HG03521 (cell line): Measurements from ENCODE around the gene TXNDC12.
"Not testable (repeated sequence)": the region's sequence is repeated elsewhere in the genome, so short reads cannot be mapped to it uniquely, and the experiment has no call there.

Experiments used
- ATAC-seq: cut with Tn5 transposase; IDR thresholded peaks from one replicate; pipeline ENCODE4 v1.9.1; 2021; ENCODE audit warnings: mild to moderate bottlenecking, moderate library complexity; ENCODE audit not compliant: unreplicated experiment

Gene TXNDC12

GRCh38 chr1:52049337-52049736 lies 5.7 kb downstream of the TXNDC12 start:
- not testable (repeated sequence) for ATAC-seq

- not testable (repeated sequence) for ATAC-seq
Measured at GRCh38 chr1:52045666-52046195, 9.3 kb downstream of the TXNDC12 start.

- ATAC-seq, result no peak
Measured at GRCh38 chr1:52045236-52045635, 9.8 kb downstream of the TXNDC12 start.

GRCh38 chr1:52041551-52042185 lies 13.3 kb downstream of the TXNDC12 start:
- no peak for ATAC-seq

- ATAC-seq, result no peak
Measured at GRCh38 chr1:52037909-52038308, 17.1 kb downstream of the TXNDC12 start.

- no peak for ATAC-seq
Measured at GRCh38 chr1:52037402-52037814, 17.6 kb downstream of the TXNDC12 start.

- no peak for ATAC-seq
Measured at GRCh38 chr1:52034050-52034384, 21.0 kb downstream of the TXNDC12 start.

- peak; percentile 84 for ATAC-seq
Measured at GRCh38 chr1:52033190-52034049, 21.6 kb downstream of the TXNDC12 start, which contains the start of gene KTI12. Gene KTI12, minus strand, starts transcription at chr1:52033810. Its CDS starts 49 bp downstream, at chr1:52033761.

- no peak for ATAC-seq
Measured at GRCh38 chr1:52032785-52033131, 22.2 kb downstream of the TXNDC12 start.

- ATAC-seq, result no peak
Measured at GRCh38 chr1:52032124-52032784, 22.7 kb downstream of the TXNDC12 start.

GRCh38 chr1:52028839-52029238 lies 26.2 kb downstream of the TXNDC12 start:
- ATAC-seq, result not testable (repeated sequence)

- ATAC-seq, result no peak
Measured at GRCh38 chr1:52028328-52028727, 26.7 kb downstream of the TXNDC12 start.

GRCh38 chr1:52026278-52026677 lies 28.7 kb downstream of the TXNDC12 start:
- ATAC-seq, result no peak

GRCh38 chr1:52022133-52022532 lies 32.9 kb downstream of the TXNDC12 start:
- ATAC-seq, result no peak

GRCh38 chr1:52008071-52008809 lies 46.8 kb downstream of the TXNDC12 start:
- no peak for ATAC-seq

GRCh38 chr1:52007215-52008002 lies 47.6 kb downstream of the TXNDC12 start:
- no peak for ATAC-seq

GRCh38 chr1:52006081-52006553 lies 48.9 kb downstream of the TXNDC12 start:
- ATAC-seq, result not testable (repeated sequence)

GRCh38 chr1:52005548-52005947 lies 49.4 kb downstream of the TXNDC12 start:
- ATAC-seq, result not testable (repeated sequence)

- ATAC-seq, result no peak
Measured at GRCh38 chr1:52003877-52004276, 51.1 kb downstream of the TXNDC12 start.
